K562 (cell line): ENCODE results near the gene ADCY4. TPM values are rescaled to one million over a fixed set of nuclear protein-coding genes. Genes with fewer than 3 reads are reported as not detected.
A peak's percentile ranks its signal among the peaks of the same experiment; 100 is the strongest.

Experiments used
- ATAC-seq: fragments of 200-7000 bp; cut with Tn5 transposase; 3 replicates; pipeline ENCODE4 v1.9.1; 2020; ENCODE audit warnings: moderate library complexity
- BruUV-seq: library from RNA; stranded (reverse); fragments of 400-500 nt; replicated peaks from 2 replicates; lab custom pipeline; 2021; lab: Mats Ljungman, UMichigan
- CTCF ChIA-PET: fragments of 300-600 bp; formaldehyde crosslinking; extraction: SDS; loops from one replicate; lab custom pipeline; 2021; ENCODE audit warnings: low intra/inter-chr PET ratio; lab: Yijun Ruan, JAX
- POLR2A ChIA-PET: fragments of 300-600, 350-650 bp; sonication (Branson Sonifier 250); formaldehyde crosslinking; extraction: SDS; loops from one replicate; lab custom pipeline; 2021; ENCODE audit warnings: antibody characterized with exemption, inconsistent platforms; lab: Yijun Ruan, JAX
- DNase-seq, 4 experiments: peaks; one replicate each; pipeline versions ENCODE4 v3.0.0 to v3.0.0-alpha.2; 2011 to 2018; ENCODE audit warnings: low spot score in 3 of 4, mixed read lengths in 3 of 4; ENCODE audit errors: extremely low read depth in 1 of 4
- FAIRE-seq: peaks from 2 replicates; lab custom pipeline; 2011; peaks lifted over from hg19 to GRCh38; lab: Jason Lieb, UNC
- H2AFZ ChIP-seq: 2 replicates; pipeline ENCODE4 v1.6.0; 2011; ENCODE audit warnings: low read depth, low read length, control low read depth, inconsistent platforms
- H3K27ac ChIP-seq: fragments of 200-600 bp; 3 replicates; pipeline ENCODE4 v1.8.0; 2011; ENCODE audit warnings: low read depth, mild to moderate bottlenecking, control low read depth, inconsistent platforms, low read length, moderate library complexity, mixed read lengths; ENCODE audit errors: extremely low read depth
- H3K27me3 ChIP-seq, 2 experiments: fragments of 300-600 bp in 1 of 2; 2 replicates in 1 of 2; 3 replicates in 1 of 2; pipeline versions ENCODE4 v1.6.0 to v1.8.0; 2011; ENCODE audit warnings: inconsistent platforms in 2 of 2, low read length in 2 of 2, mild to moderate bottlenecking in 1 of 2, mixed read lengths in 1 of 2, moderate library complexity in 1 of 2; ENCODE audit not compliant: control insufficient read depth in 2 of 2, insufficient read depth in 2 of 2
- H3K36me3 ChIP-seq: fragments of 300-600 bp; 3 replicates; pipeline ENCODE4 v1.8.0; 2011; ENCODE audit warnings: mild to moderate bottlenecking, low read length, inconsistent platforms; ENCODE audit not compliant: control insufficient read depth, insufficient read depth
- H3K4me1 ChIP-seq, 2 experiments: fragments of 200-600 bp in 1 of 2; replicated peaks in 1 of 2; 2 replicates in 1 of 2; 3 replicates in 1 of 2; pipeline versions ENCODE4 v1.5.1 to v1.8.0; 2011; ENCODE audit warnings: inconsistent platforms in 2 of 2, low read length in 2 of 2, mild to moderate bottlenecking in 1 of 2, mixed read lengths in 1 of 2, moderate library complexity in 1 of 2; ENCODE audit not compliant: control insufficient read depth in 2 of 2, insufficient read depth in 2 of 2
- H3K4me2 ChIP-seq: 2 replicates; pipeline ENCODE4 v1.6.1; 2011; ENCODE audit warnings: low read length, control low read depth, inconsistent platforms, mixed read lengths; ENCODE audit not compliant: insufficient read depth
- H3K4me3 ChIP-seq: fragments of 200-600 bp; sonication (generic), shearing (Covaris generic); 2 replicates; pipeline ENCODE4 v1.5.1; 2016; ENCODE audit warnings: control low read depth, inconsistent platforms
- H3K79me2 ChIP-seq: fragments of 200-600 bp; 3 replicates; pipeline ENCODE4 v1.8.0; 2011; ENCODE audit warnings: low read length, inconsistent platforms; ENCODE audit not compliant: control insufficient read depth, insufficient read depth
- H3K9ac ChIP-seq, 2 experiments: 2 replicates each; pipeline versions ENCODE4 v1.6.0 to v1.6.1; 2011; ENCODE audit warnings: low read depth in 2 of 2, low read length in 2 of 2, control low read depth in 1 of 2, inconsistent platforms in 1 of 2, mild to moderate bottlenecking in 1 of 2, mixed read lengths in 1 of 2; ENCODE audit not compliant: insufficient read depth in 1 of 2
- H3K9me1 ChIP-seq: one replicate; pipeline ENCODE4 v1.6.0; 2011; ENCODE audit warnings: inconsistent platforms, mild to moderate bottlenecking, low read length, moderate library complexity; ENCODE audit not compliant: control insufficient read depth, insufficient read depth
- H3K9me3 ChIP-seq: replicated peaks from 2 replicates; pipeline ENCODE4 v1.5.1; 2011; ENCODE audit warnings: low read depth, low read length, inconsistent platforms; ENCODE audit not compliant: control insufficient read depth, insufficient read depth
- H4K20me1 ChIP-seq: replicated peaks from 2 replicates; pipeline ENCODE4 v1.6.1; 2011; ENCODE audit warnings: low read length, inconsistent platforms, mixed read lengths; ENCODE audit not compliant: control insufficient read depth, insufficient read depth
- CHD4 ChIP-seq: fragments of 200-600 bp; sonication (generic); IDR thresholded peaks from 3 replicates; pipeline ENCODE4 v1.6.1; 2012; ENCODE audit warnings: low read depth, mild to moderate bottlenecking, mixed read lengths, low read length, inconsistent platforms; ENCODE audit not compliant: insufficient read depth, insufficient replicate concordance, poor library complexity, severe bottlenecking
- DNMT1 ChIP-seq: fragments of 450-650 bp; IDR thresholded peaks from 2 replicates; pipeline ENCODE4 v1.6.1; 2016; ENCODE audit warnings: antibody characterized with exemption, mild to moderate bottlenecking
- PKNOX1 ChIP-seq: fragments of 450-650 bp; IDR thresholded peaks from 2 replicates; pipeline ENCODE4 v1.6.1; 2016
- TCF3 ChIP-seq: sonication (generic); formaldehyde crosslinking; IDR thresholded peaks from 2 replicates; pipeline ENCODE4 v1.4.0; 2020; ENCODE audit warnings: mild to moderate bottlenecking, missing genetic modification reagents
- ZHX1 ChIP-seq: fragments of 150-350 bp; conservative IDR thresholded peaks from 2 replicates; pipeline ENCODE4 v1.6.1; 2014; ENCODE audit warnings: low read length
- ZNF143 ChIP-seq: sonication (generic); formaldehyde crosslinking; IDR thresholded peaks from 2 replicates; pipeline ENCODE4 v1.9.0; 2022; ENCODE audit warnings: mild to moderate bottlenecking, missing genetic modification reagents
- ZNF707 ChIP-seq: fragments of 250-450 bp; sonication (Bioruptor Pico); conservative IDR thresholded peaks from 2 replicates; pipeline ENCODE4 v1.8.0; 2022; ENCODE audit warnings: inconsistent platforms, mild to moderate bottlenecking, moderate library complexity
- WGBS: fragments of 100-300 bp; shearing (Covaris generic); methylation state at CpG from one replicate; pipeline ENCODE4 v1.1.6; 2016; ENCODE audit warnings: low coverage, mixed read lengths; ENCODE audit not compliant: insufficient coverage; ENCODE audit errors: missing lambda C conversion rate; 5-methylcytosine and 5-hydroxymethylcytosine counted together
- in situ Hi-C: fragments of 300-500 bp; cut with MboI; formaldehyde crosslinking; loops from 4 replicates; pipeline ENCODE4 v1.15.0; 2018; ENCODE audit warnings: inconsistent platforms, mixed read lengths
- intact Hi-C: fragments of 100-400 bp; cut with micrococcal nuclease; formaldehyde crosslinking; loops from 2 replicates; pipeline ENCODE4 v1.14.2; 2022
- polyA plus RNA-seq, 8 experiments: library from polyadenylated mRNA; depleted of rRNA in 4 of 8; stranded (reverse) in 5 of 8; unstranded in 3 of 8; fragments of >200 nt; fragmentation: Nextera tagmentation in 2 of 8; fragmentation: Illumina TruSeq in 1 of 8; extraction: Ambion mirVana in 2 of 8; extraction: Trizol in 1 of 8; gene quantifications; 2 replicates each; pipeline versions ENCODE4 v1.2.1 to v1.2.3, GENCODE V29; 2011 to 2014; ENCODE audit warnings: inconsistent platforms in 1 of 8, missing spikeins in 1 of 8
- total RNA-seq, 7 experiments: library from RNA; depleted of rRNA in 6 of 7; stranded (reverse); fragments of >200 nt in 6 of 7; fragmentation: Illumina TruSeq in 2 of 7; extraction: Trizol in 2 of 7; gene quantifications; 2 replicates each; pipeline versions ENCODE4 v1.2.1 to v1.2.3, GENCODE V29; 2011 to 2021; ENCODE audit warnings: low replicate concordance in 1 of 7

Gene ADCY4
- total and polyA plus RNA-seq, 9 of the 15 experiments (the other 6 are each of a cell fraction or from before 2014, with no cell fraction given), result 0.04 to 0.31 (median 0.15) TPM; not detected in 2

GRCh38 chr14:24334431-24335291, at the start of gene ADCY4 (continued):
- TF ChIP-seq ZHX1, result no peak
- no peak for TF ChIP-seq ZNF143 (CRISPR knock-in tag)
- TF ChIP-seq TCF3, result no peak
- TF ChIP-seq ZNF707 (CRISPR knock-in tag), result no peak
- TF ChIP-seq DNMT1, result no peak
- TF ChIP-seq, all 486 proteins: peak for 0

- no peak overlapping the region for H3K27ac ChIP-seq
- no peaks in the 10 kb centered on the region for H3K36me3 ChIP-seq
- intact Hi-C loops (no loop called here), in situ Hi-C loops (no loop called here)
- no peak overlapping the region for H3K4me2 ChIP-seq
- no peaks in the 10 kb centered on the region for H3K9me3 ChIP-seq
- H2AFZ ChIP-seq, result no peak overlapping the region
- H3K4me1 ChIP-seq, result peaks cover 0 to 8% of the 10 kb centered on the region in 2 experiments; a peak in 1 of 5 replicates
- BruUV-seq, result no TSS peak
- TF ChIP-seq CHD4, result no peak
- peak; percentile 61 for TF ChIP-seq PKNOX1
- H3K4me3 ChIP-seq, result no peak overlapping the region
- no peak for ATAC-seq
- H3K9me1 ChIP-seq, result no peaks in the 10 kb centered on the region
- DNase-seq, result no peak
- no peaks in the 10 kb centered on the region for H3K27me3 ChIP-seq
- POLR2A ChIA-PET, result no interaction called here
- no peaks in the 10 kb centered on the region for H4K20me1 ChIP-seq
- H3K9ac ChIP-seq, result no peak overlapping the region
- CTCF ChIA-PET, result no interaction called here
- no peaks in the 10 kb centered on the region for H3K79me2 ChIP-seq
- WGBS, result 43% methylated on average over 3 of the region's 4 CpGs
- no peak for FAIRE-seq
Observed at GRCh38 chr14:24384169-24384568, 49.3 kb upstream of the ADCY4 start.
